ENCODE measurements around the gene ZNF672. TPM values are rescaled to one million over a fixed set of nuclear protein-coding genes. Genes with fewer than 3 reads are reported as not detected.

Gene ZNF672
- total and polyA plus RNA-seq, 2 of the 13 experiments (the other 11 are each of a cell fraction or from before 2014, with no cell fraction given), result 17.2 to 22.9 TPM

DNA sequence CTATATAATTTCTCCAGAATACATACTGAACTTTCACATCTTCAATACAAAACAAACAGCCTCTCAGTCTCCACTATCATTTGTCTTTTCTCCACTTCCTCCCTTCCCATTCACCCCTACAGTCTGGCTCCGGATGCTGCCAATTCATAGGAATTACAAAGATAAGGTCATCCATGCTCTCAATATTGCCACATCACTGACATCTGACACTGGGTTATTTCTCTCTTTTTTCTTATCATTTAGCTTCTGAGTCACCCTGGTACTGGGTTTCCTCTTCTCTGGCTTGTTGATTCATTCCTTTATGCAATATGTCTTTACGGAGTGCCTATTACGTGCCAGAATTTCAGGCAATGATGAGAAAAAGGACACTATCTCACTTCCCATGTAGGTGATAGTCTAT is 9.2 kb upstream of the ZNF672 start (continued):
- TF ChIP-seq HNRNPUL1 (IDR thresholded peaks at IDR 0.05; ENCODE audit: low read depth, low read length) (no peak), ONECUT2 (CRISPR knock-in tag; IDR thresholded peaks at IDR 0.05) (no peak), ARID4A (CRISPR knock-in tag; IDR thresholded peaks at IDR 0.05; ENCODE audit: borderline replicate concordance) (no peak), RNF219 (CRISPR knock-in tag; IDR thresholded peaks at IDR 0.05) (no peak), MLXIP (CRISPR knock-in tag; IDR thresholded peaks at IDR 0.05; ENCODE audit: borderline replicate concordance) (no peak), USF2 (IDR thresholded peaks at IDR 0.05; ENCODE audit: low read depth, low read length) (no peak), USF2 (CRISPR knock-in tag; IDR thresholded peaks at IDR 0.05; ENCODE audit: borderline replicate concordance) (no peak), ZNF687 (CRISPR knock-in tag; IDR thresholded peaks at IDR 0.05) (no peak)

All from HepG2 (cell line).